GM12878 (cell line): Measurements from ENCODE around the gene METTL9. TPM values are rescaled to one million over a fixed set of nuclear protein-coding genes. Genes with fewer than 3 reads are reported as not detected.
"Not testable (repeated sequence)": the region's sequence is repeated elsewhere in the genome, so short reads cannot be mapped to it uniquely, and the experiment has no call there.

Source experiments
- ATAC-seq: fragments of 200-7000 bp; cut with Tn5 transposase; 3 replicates; pipeline ENCODE4 v1.9.1; 2020; ENCODE audit warnings: mild to moderate bottlenecking, moderate library complexity
- BruUV-seq: library from RNA; stranded (reverse); fragments of 400-500 nt; replicated peaks from 2 replicates; lab custom pipeline; 2021; lab: Mats Ljungman, UMichigan
- CTCF ChIA-PET: fragments of 300-600 bp; sonication (Branson Sonifier 250); formaldehyde crosslinking; extraction: SDS; loops from one replicate; lab custom pipeline; 2021; ENCODE audit warnings: inconsistent platforms; lab: Yijun Ruan, JAX
- POLR2A ChIA-PET: fragments of 350-600 bp; formaldehyde crosslinking; extraction: SDS; loops from one replicate; lab custom pipeline; 2021; ENCODE audit warnings: inconsistent platforms; lab: Charles Lee
- RAD21 ChIA-PET: fragments of 300-600 bp; sonication (Branson Sonifier 250); formaldehyde crosslinking; loops from one replicate; lab custom pipeline; 2023; ENCODE audit warnings: antibody characterized with exemption; ENCODE audit not compliant: unreplicated experiment; lab: Charles Lee
- SMC1A ChIA-PET: fragments of 300-600 bp; sonication (Branson Sonifier 250); formaldehyde crosslinking; loops from one replicate; lab custom pipeline; 2023; ENCODE audit not compliant: unreplicated experiment, uncharacterized antibody; lab: Charles Lee
- DNase-seq: peaks from one replicate; pipeline ENCODE4 v3.0.0-alpha.2; 2011; ENCODE audit warnings: low read depth, low spot score
- FAIRE-seq: peaks from 3 replicates; lab custom pipeline; 2011; peaks lifted over from hg19 to GRCh38; lab: Jason Lieb, UNC
- H2AFZ ChIP-seq: 2 replicates; pipeline ENCODE4 v1.6.0; 2011; ENCODE audit warnings: low read depth, low read length, control low read depth; ENCODE audit not compliant: control insufficient read depth
- H3K27ac ChIP-seq: 2 replicates; pipeline ENCODE4 v1.5.1; 2011; ENCODE audit warnings: control low read depth; ENCODE audit not compliant: control insufficient read depth, insufficient read depth
- H3K27me3 ChIP-seq, 2 experiments: replicated peaks in 1 of 2; 2 replicates each; pipeline versions ENCODE4 v1.6.0 to v1.6.1; 2011; ENCODE audit warnings: low read length in 1 of 2; ENCODE audit not compliant: control insufficient read depth in 2 of 2, insufficient read depth in 2 of 2
- H3K36me3 ChIP-seq, 2 experiments: 2 replicates each; pipeline ENCODE4 v1.5.1; 2011; ENCODE audit warnings: low read length in 1 of 2; ENCODE audit not compliant: control insufficient read depth in 2 of 2, insufficient read depth in 2 of 2
- H3K4me1 ChIP-seq: 2 replicates; pipeline ENCODE4 v1.6.1; 2011; ENCODE audit warnings: mild to moderate bottlenecking, low read length, moderate library complexity, mixed read lengths; ENCODE audit not compliant: control insufficient read depth, insufficient read depth
- H3K4me2 ChIP-seq: 2 replicates; pipeline ENCODE4 v1.6.0; 2011; ENCODE audit warnings: control low read depth; ENCODE audit not compliant: control insufficient read depth, insufficient read depth
- H3K4me3 ChIP-seq: fragments of 200-600 bp; sonication (generic); 2 replicates; pipeline ENCODE4 v1.5.1; 2016
- H3K79me2 ChIP-seq: 2 replicates; pipeline ENCODE4 v1.6.0; 2011; ENCODE audit warnings: low read length; ENCODE audit not compliant: control insufficient read depth, insufficient read depth
- H3K9ac ChIP-seq: 2 replicates; pipeline ENCODE4 v1.8.0; 2011; ENCODE audit warnings: low read length, control low read depth, mixed read lengths; ENCODE audit not compliant: control insufficient read depth, insufficient read depth
- H3K9me3 ChIP-seq: replicated peaks from 3 replicates; pipeline ENCODE4 v1.5.1; 2011; ENCODE audit warnings: mild to moderate bottlenecking, low read length; ENCODE audit not compliant: control insufficient read depth, insufficient read depth
- H4K20me1 ChIP-seq: 2 replicates; pipeline ENCODE4 v1.6.0; 2011; ENCODE audit not compliant: control insufficient read depth, insufficient read depth
- EED ChIP-seq: sonication (generic); IDR thresholded peaks from 2 replicates; pipeline ENCODE4 v1.6.1; 2016; ENCODE audit warnings: antibody characterized with exemption, low read depth
- RCOR1 ChIP-seq: conservative IDR thresholded peaks from 2 replicates; pipeline ENCODE4 v1.6.1; 2012; ENCODE audit warnings: low read depth, low read length, improper control_type of control experiment
- SPI1 ChIP-seq: IDR thresholded peaks from 2 replicates; pipeline ENCODE4 v1.6.1; 2011; ENCODE audit warnings: low read depth, mild to moderate bottlenecking, low read length, moderate library complexity, borderline replicate concordance; ENCODE audit not compliant: insufficient read depth
- TBL1XR1 ChIP-seq: IDR thresholded peaks from 2 replicates; pipeline ENCODE4 v1.6.1; 2012; ENCODE audit warnings: low read depth, low read length, improper control_type of control experiment
- ZBED1 ChIP-seq: IDR thresholded peaks from 2 replicates; pipeline ENCODE4 v1.6.1; 2016; ENCODE audit warnings: borderline replicate concordance
- WGBS: methylation state at CpG from one replicate; pipeline ENCODE4 v1.1.6; 2016; ENCODE audit warnings: low lambda C conversion rate; ENCODE audit not compliant: insufficient replicate concordance, insufficient coverage; ENCODE audit errors: missing lambda C conversion rate; 5-methylcytosine and 5-hydroxymethylcytosine counted together
- in situ Hi-C: fragments of 300-500 bp; cut with MboI; formaldehyde crosslinking; loops from 9 replicates; pipeline ENCODE4 v1.14.3; 2018; ENCODE audit warnings: mixed read lengths
- intact Hi-C: fragments of 100-400 bp; cut with micrococcal nuclease; formaldehyde crosslinking; loops from one replicate; pipeline ENCODE4 v1.14.2; 2022; ENCODE audit not compliant: unreplicated experiment
- polyA plus RNA-seq, 11 experiments: library from polyadenylated mRNA; depleted of rRNA in 4 of 11; unstranded in 6 of 11; stranded (reverse) in 5 of 11; fragments of >200 nt; fragmentation: Nextera tagmentation in 4 of 11; fragmentation: Illumina TruSeq in 1 of 11; extraction: Ambion mirVana in 4 of 11; extraction: Trizol in 1 of 11; gene quantifications; 1 replicate in 1 of 11; 2 replicates in 10 of 11; pipeline versions ENCODE4 v1.2.1 to v1.2.3, GENCODE V29; 2011 to 2016; ENCODE audit warnings: inconsistent platforms in 2 of 11, missing spikeins in 2 of 11, low read depth in 1 of 11
- total RNA-seq, 4 experiments: library from RNA; depleted of rRNA in 3 of 4; stranded (reverse); fragments of >200 nt in 3 of 4; fragmentation: Illumina TruSeq in 1 of 4; extraction: Trizol in 1 of 4; gene quantifications; 2 replicates each; pipeline versions ENCODE4 v1.2.1 to v1.2.3, GENCODE V29; 2013 to 2021
- TF ChIP-seq, protein P1 (sequence below): fragments of 450-650 bp; IDR thresholded peaks from 2 replicates; pipeline ENCODE4 v1.6.1; 2016; ENCODE audit warnings: mild to moderate bottlenecking

The METTL9 gene
- total and polyA plus RNA-seq, 10 of the 15 experiments (the other 5 are each of a cell fraction or from before 2014, with no cell fraction given) = 19.4 to 119 (median 101) TPM

DNA sequence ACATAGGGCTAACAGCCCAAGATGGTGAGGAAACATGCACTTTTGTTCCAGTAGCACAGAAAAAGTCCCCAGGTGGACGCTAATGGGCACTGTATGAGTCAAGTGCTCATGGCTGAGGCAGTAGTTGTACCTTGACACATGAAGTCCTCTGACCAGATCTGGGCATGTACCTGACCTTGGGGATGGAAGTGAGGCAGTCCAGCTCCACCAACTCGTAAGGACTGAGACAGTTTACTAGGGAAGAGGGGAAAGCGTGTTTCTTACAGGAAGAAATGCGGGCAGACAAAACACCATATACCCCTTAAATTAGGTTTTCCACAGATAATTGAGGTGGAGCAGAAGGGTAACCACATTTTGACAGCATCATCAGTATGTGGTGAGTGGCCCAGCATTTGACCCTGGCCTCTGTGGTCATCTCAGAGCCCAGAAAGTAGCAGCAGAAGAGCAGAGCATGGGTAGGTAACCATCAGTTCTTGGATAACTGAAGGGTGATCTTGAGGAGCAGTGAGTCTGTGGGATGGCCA is 32.4 kb upstream of the METTL9 start (continued):
- TF ChIP-seq TBL1XR1 = no peak
- TF ChIP-seq ZBED1 = no peak
- no peak for TF ChIP-seq SPI1
- TF ChIP-seq, protein P1, sequence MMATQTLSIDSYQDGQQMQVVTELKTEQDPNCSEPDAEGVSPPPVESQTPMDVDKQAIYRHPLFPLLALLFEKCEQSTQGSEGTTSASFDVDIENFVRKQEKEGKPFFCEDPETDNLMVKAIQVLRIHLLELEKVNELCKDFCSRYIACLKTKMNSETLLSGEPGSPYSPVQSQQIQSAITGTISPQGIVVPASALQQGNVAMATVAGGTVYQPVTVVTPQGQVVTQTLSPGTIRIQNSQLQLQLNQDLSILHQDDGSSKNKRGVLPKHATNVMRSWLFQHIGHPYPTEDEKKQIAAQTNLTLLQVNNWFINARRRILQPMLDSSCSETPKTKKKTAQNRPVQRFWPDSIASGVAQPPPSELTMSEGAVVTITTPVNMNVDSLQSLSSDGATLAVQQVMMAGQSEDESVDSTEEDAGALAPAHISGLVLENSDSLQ = no peak
- no peak for TF ChIP-seq RCOR1
- no peak for TF ChIP-seq EED

DNA sequence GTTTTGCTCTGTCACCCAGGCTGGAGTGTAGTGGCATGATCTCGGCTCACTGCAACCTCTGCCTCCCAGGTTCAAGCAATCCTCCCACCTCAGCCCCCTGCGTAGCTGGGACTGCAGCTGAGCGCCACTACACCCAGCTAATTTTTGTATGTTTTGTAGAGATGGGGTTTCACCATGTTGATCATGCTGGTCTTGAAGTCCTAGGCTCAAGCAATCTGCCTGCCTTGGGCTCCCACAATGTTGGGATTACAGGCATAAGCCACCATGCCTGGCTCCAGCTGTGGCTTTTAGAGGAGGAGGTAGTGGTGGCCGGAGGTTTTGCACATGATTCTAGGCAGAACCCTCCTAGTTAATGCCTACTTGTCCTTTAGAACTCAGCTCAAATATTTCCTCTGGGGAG is 31.9 kb upstream of the METTL9 start:
- H3K9me3 ChIP-seq, intact Hi-C loops, RAD21 ChIA-PET, DNase-seq, H4K20me1 ChIP-seq, H3K27me3 ChIP-seq, H3K4me3 ChIP-seq, ATAC-seq, H3K4me1 ChIP-seq, H3K27ac ChIP-seq, H2AFZ ChIP-seq, H3K79me2 ChIP-seq, BruUV-seq, POLR2A ChIA-PET, H3K4me2 ChIP-seq, H3K36me3 ChIP-seq, H3K9ac ChIP-seq, FAIRE-seq: not testable (repeated sequence)
- CTCF ChIA-PET = interaction anchor here (0.7 to 1.4 kb wide), 4 partner anchors 74 to 754 kb away, joined by 3 to 4 read pairs (median 3); no protein-coding TSS in a partner anchor
- SMC1A ChIA-PET = interaction anchor here (2.6 kb wide), 1 partner anchor 11 kb away, joined by 8 read pairs; no protein-coding TSS in a partner anchor
- WGBS = 52% methylated on average over 4 of the region's 4 CpGs
- in situ Hi-C loops = loop anchor here (10.0 kb wide), 1 partner anchor 757 kb away; no protein-coding TSS in a partner anchor
